Retina (tissue), 1 donor: ENCODE measurements around the gene AP5Z1.

ENCODE experiments used
- DNase-seq: peaks from one replicate; pipeline ENCODE4 v3.0.0-alpha.2; 2016

AP5Z1 gene

GRCh38 chr7:4775250-4775847, at the start of gene AP5Z1:
Gene AP5Z1 (plus strand): TSS chr7:4775623. CDS start chr7:4775716, 93 bp downstream.
- peak; percentile 98 for DNase-seq

GRCh38 chr7:4725850-4726450, 49.5 kb upstream of the AP5Z1 start:
- DNase-seq = no peak

GRCh38 chr7:4726566-4726965, 48.9 kb upstream of the AP5Z1 start:
- DNase-seq = no peak

GRCh38 chr7:4727914-4728705, 47.3 kb upstream of the AP5Z1 start:
- DNase-seq = no peak

- DNase-seq = no peak
Observed at GRCh38 chr7:4729266-4729665, 46.2 kb upstream of the AP5Z1 start.

- DNase-seq = no peak
Observed at GRCh38 chr7:4730276-4730675, 45.1 kb upstream of the AP5Z1 start.

GRCh38 chr7:4730971-4731370, 44.5 kb upstream of the AP5Z1 start:
- DNase-seq = no peak

- DNase-seq = no peak
Observed at GRCh38 chr7:4731803-4732202, 43.6 kb upstream of the AP5Z1 start.

- DNase-seq = no peak
Observed at GRCh38 chr7:4733936-4734528, 41.4 kb upstream of the AP5Z1 start.

- DNase-seq = no peak
Observed at GRCh38 chr7:4734587-4735345, 40.7 kb upstream of the AP5Z1 start.

- DNase-seq = no peak
Observed at GRCh38 chr7:4737300-4737699, 38.1 kb upstream of the AP5Z1 start.

- peak; percentile 23 for DNase-seq
Observed at GRCh38 chr7:4738711-4739527, 36.5 kb upstream of the AP5Z1 start.

- DNase-seq = peak; percentile 25
Observed at GRCh38 chr7:4739528-4739992, 35.9 kb upstream of the AP5Z1 start.

- DNase-seq = no peak
Observed at GRCh38 chr7:4740796-4741195, 34.6 kb upstream of the AP5Z1 start.

GRCh38 chr7:4742051-4742573, 33.3 kb upstream of the AP5Z1 start:
- DNase-seq = no peak

GRCh38 chr7:4742852-4743251, 32.6 kb upstream of the AP5Z1 start:
- DNase-seq = no peak

- peak; percentile 86 for DNase-seq
Observed at GRCh38 chr7:4744391-4745264, 30.8 kb upstream of the AP5Z1 start.

GRCh38 chr7:4745265-4745919, 30.0 kb upstream of the AP5Z1 start:
- DNase-seq = no peak

- DNase-seq = no peak
Observed at GRCh38 chr7:4745971-4746919, 29.2 kb upstream of the AP5Z1 start.
